GM21447 (cell line): ENCODE data around the gene MOB2.

Experiments used
- ATAC-seq: cut with Tn5 transposase; IDR thresholded peaks from one replicate; pipeline ENCODE4 v1.9.1; 2021; ENCODE audit not compliant: unreplicated experiment

The MOB2 gene

GRCh38 chr11:1504581-1505290 lies 18.2 kb upstream of the MOB2 start:
- no peak for ATAC-seq

- no peak for ATAC-seq
Observed at GRCh38 chr11:1504138-1504537, 17.6 kb upstream of the MOB2 start.

DNA sequence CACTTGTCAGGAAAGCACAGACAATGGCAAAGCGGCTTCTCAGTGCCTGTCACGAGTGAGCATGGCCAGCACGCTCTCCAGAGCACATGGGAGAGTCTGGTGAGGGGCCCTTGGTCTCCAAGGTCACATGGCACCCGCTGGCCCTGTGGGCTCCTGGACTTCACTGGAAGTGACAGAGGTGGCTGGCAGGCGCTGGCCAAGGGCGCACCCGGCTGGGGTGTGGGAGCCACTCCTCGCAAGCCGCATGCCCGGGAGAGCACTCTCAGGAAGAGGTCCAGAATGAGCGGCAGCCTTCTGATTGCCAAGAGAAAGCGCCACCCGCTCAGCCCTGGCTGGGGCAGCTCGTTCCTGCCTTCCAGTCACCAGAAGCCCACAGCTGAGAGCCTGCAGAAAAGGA lies 17.1 kb upstream of the MOB2 start:
- no peak for ATAC-seq

GRCh38 chr11:1502954-1503707 lies 16.6 kb upstream of the MOB2 start:
- no peak for ATAC-seq

DNA sequence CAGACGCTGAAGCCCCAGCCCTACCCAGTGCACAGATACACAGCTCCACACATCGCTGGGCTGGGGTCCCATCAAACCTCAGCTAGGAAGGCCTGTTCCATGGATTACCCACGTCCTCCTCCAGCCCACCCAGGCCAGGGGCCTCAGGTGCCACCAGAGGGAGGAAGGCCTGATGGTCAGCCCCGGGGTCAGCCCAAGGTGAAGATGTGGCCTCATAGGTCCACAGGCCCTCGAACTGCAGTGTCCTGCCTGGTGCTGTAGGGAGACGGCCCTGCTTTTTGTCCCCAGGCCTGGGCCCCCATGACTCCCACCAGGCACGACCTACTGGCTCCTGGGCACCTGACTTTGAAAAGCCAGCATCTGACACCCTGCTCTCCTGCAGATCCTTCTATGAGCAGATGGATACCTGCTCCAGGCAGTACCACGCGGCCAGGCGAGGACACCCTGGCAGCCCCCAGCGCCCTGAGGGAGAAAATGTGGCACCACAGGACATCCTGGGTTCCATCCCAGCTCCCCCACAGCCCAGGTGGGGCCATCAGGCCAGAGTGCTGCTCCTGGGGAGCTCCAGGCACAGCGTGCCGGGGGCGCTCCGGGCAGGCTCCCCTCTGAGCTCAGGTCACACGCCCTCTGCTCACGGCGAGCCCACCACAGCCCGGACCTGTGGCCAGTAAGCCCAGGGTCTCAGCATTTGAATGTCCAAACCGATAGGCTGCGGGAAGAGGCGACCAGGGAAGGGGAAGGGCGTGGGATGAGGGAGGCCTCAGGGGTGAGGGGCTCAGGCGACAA lies 15.8 kb upstream of the MOB2 start:
- no peak for ATAC-seq

GRCh38 chr11:1501421-1502167 lies 15.0 kb upstream of the MOB2 start:
- ATAC-seq, result no peak

- no peak for ATAC-seq
Observed at GRCh38 chr11:1500466-1501420, 14.2 kb upstream of the MOB2 start.

DNA sequence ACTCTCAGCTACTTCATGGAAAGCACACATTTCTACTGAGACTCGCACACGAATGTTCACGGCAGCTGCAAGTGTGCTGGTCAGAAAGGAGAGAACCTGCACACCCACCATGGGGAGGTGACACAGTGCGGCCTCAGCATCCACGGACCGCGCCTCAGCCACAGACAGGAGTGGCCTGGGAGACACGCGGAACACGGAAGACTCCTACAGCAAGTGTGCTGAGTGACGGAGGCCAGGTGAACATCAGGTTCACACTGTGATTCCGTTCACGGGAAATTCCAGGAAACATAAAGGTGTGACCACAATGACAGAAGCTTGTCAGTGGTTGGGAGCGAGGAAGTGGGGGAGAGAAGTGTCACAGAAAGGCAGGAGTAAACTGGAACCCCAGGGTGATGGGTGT lies 13.3 kb upstream of the MOB2 start:
- no peak for ATAC-seq

GRCh38 chr11:1499261-1499890 lies 12.8 kb upstream of the MOB2 start:
- ATAC-seq, result no peak

DNA sequence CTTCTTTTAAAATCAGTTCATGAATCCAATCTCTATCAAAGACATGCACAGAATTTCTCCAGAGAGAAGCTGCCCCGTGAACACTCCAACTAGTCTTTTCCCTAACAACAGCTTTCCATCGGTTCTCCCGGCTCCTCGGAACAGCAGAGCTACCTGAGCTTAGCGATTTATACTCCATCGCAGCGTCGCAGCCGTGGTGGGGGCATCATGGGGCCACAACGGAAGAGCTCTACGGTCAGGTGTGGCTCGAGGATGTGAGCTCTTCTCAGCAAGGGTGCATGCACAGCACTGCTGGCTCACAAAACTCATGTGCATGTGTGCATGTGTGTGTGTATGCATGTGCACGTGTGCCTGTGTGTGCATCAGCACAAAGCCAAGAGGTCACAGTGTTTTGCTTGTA lies 11.7 kb upstream of the MOB2 start:
- ATAC-seq, result no peak

DNA sequence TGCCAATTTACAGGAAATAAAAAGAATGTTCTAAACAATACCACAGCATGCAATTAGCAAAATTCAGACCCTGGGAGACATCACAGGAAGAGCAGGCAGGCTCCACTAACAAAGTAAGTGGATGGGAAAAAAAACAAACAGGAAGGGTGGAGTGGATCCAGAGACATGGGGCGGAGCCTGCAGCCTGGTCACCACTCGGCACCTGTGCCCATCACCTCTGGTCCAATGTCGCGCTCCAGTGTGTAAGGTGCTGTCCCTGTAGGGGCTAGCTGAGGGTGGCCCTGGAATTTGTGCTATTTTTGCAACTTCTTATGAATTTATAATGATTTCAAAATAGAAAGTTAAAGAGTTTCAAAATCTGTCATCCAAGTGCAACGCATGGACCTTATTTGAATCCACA lies 11.0 kb upstream of the MOB2 start:
- ATAC-seq, result no peak

GRCh38 chr11:1496761-1497095 lies 10.1 kb upstream of the MOB2 start:
- ATAC-seq, result no peak

- no peak for ATAC-seq
Observed at GRCh38 chr11:1496091-1496760, 9.6 kb upstream of the MOB2 start.

GRCh38 chr11:1494650-1495049 lies 8.1 kb upstream of the MOB2 start:
- no peak for ATAC-seq

DNA sequence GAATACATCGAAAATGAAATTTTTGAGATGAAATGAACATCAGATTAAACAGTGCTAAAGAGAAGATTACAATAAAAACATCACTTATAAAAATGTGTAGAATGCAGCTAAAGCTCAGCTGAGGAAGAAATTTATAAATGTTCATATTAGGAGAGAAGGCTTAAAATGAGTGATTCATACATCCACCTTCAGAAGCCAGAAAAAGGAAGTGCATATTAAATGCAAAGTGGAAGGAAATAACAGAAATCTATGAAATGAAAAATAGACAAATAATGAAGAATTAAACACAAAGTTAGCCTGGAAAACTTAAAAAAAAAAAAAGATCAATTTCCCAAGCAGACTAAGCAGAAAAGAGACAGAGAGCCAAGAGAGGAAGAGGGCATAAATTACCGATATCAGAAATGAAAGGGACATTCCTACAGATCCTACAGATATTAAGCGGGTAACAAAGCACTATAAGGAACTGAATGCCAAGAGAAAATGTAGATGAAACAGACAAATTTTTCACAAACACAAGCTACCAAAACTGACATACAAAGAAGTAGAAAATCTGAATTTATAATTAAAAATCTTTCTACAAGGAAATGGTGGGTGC lies 7.2 kb upstream of the MOB2 start:
- ATAC-seq, result no peak

GRCh38 chr11:1491379-1491778 lies 4.8 kb upstream of the MOB2 start:
- ATAC-seq, result no peak

DNA sequence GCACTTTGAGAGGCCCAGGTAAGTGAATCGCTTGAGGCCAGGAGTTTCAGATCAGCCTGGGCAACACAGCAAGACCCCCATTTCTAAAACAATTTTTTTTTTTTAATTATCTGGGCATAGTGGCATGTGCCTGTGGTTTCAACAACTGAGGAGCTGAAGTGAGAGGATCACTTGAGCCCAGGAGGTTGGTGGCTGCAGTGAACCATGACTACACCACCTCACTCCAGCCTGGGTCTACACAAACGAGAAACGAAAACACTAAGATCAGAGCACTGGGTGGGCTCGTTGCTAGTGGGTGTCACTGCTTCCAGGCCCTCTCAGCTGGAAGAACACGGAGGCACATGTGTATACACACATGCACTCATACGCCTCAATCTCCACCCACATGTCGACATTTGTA lies 4.1 kb upstream of the MOB2 start:
- ATAC-seq, result no peak

DNA sequence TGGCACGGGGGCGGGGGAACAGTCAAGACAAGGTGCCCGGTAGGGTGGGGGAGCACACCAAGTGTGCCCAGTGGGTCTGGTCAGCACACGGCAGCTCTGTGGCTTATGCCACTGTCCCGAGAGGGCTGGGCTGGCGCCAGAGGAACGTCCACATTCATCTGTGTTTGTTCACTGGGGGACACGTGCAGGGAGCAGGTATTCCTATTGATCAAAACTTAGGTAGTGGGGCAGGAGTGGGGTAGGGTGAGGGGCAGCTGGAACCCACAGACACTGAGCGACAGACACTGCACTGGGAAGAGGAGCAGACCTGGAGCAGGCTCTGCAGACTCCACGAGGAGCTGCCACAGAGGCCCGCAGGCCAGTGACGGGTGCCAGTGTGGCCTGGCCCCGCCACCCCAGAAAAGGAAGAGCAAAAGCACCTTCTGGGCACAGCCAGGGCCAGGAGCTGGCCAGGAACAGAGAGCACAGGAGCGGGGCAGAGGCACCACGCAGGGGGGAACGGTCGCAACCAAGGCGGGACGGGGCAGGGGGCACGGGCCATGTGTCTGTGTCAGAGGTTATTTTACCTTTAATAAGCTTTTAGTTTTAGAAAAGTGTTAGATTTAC lies 2.1 kb upstream of the MOB2 start:
- ATAC-seq, result no peak
